Stomach (tissue), 9 donors: ENCODE data around the gene RASSF1. TPM values are rescaled to one million over a fixed set of nuclear protein-coding genes. Genes with fewer than 3 reads are reported as not detected.

Source experiments
- DNase-seq, 2 donors: peaks; one replicate each; pipeline versions ENCODE4 v3.0.0 to v3.0.0-alpha.2; 2013 to 2019
- H3K27ac ChIP-seq, 5 donors: fragments of 200-600 bp in 4 of 5; sonication (generic) in 4 of 5; one replicate each; pipeline ENCODE4 v1.5.1; 2013 to 2019; ENCODE audit warnings: mild to moderate bottlenecking in 1 of 5, moderate library complexity in 1 of 5
- H3K27me3 ChIP-seq, 3 donors: fragments of 200-600 bp; sonication (generic); one replicate each; pipeline ENCODE4 v1.5.1; 2017 to 2019; ENCODE audit warnings: mixed run types in 1 of 3
- H3K36me3 ChIP-seq, 4 donors: fragments of 200-600 bp; sonication (generic); 1 replicate in 3 of 4; 2 replicates in 1 of 4; pipeline ENCODE4 v1.5.1; 2016 to 2019
- H3K4me1 ChIP-seq, 4 donors: fragments of 200-600 bp; sonication (generic); one replicate each; pipeline ENCODE4 v1.5.1; 2016 to 2019
- H3K4me3 ChIP-seq, 4 donors: fragments of 200-600 bp; sonication (generic) in 3 of 4; one replicate each; pipeline ENCODE4 v1.5.1; 2016 to 2019; ENCODE audit warnings: mild to moderate bottlenecking in 1 of 4
- H3K9me3 ChIP-seq, 4 donors: fragments of 200-600 bp; sonication (generic); one replicate each; pipeline ENCODE4 v1.5.1; 2016 to 2019
- CTCF ChIP-seq, 7 experiments: fragments of 450-650 bp in 4 of 7; fragments of 200-600 bp in 3 of 7; sonication (generic) in 3 of 7; IDR thresholded peaks; one replicate each; pipeline ENCODE4 v1.5.1; 2016 to 2019; ENCODE audit warnings: antibody characterized with exemption in 7 of 7, control low read depth in 2 of 7, mild to moderate bottlenecking in 1 of 7
- EP300 ChIP-seq: sonication (generic); formaldehyde crosslinking; IDR thresholded peaks from one replicate; pipeline ENCODE4 v1.6.1; 2017; ENCODE audit warnings: antibody characterized with exemption
- POLR2A ChIP-seq, 4 donors: fragments of 450-650 bp; IDR thresholded peaks; one replicate each; pipeline ENCODE4 v1.6.1; 2016; ENCODE audit warnings: antibody characterized with exemption in 4 of 4, control low read depth in 2 of 4, mild to moderate bottlenecking in 1 of 4, moderate library complexity in 1 of 4
- POLR2AphosphoS5 ChIP-seq, 3 donors: sonication (generic); formaldehyde crosslinking; IDR thresholded peaks; one replicate each; pipeline ENCODE4 v1.6.1; 2016; ENCODE audit warnings: antibody characterized with exemption in 3 of 3
- WGBS, 5 donors: extraction: QIAGEN DNeasy Blood & Tissue Kit in 3 of 5; methylation state at CpG; one replicate each; pipeline versions ENCODE4 v1.1.5 to v1.1.7; 2013 to 2018; 5-methylcytosine and 5-hydroxymethylcytosine counted together
- intact Hi-C: fragments of 100-400 bp; cut with DNase I; formaldehyde crosslinking; loops from one replicate; pipeline ENCODE4 v1.15.1; 2023; ENCODE audit warnings: low total_unique reads
- polyA plus RNA-seq, 3 donors: library from polyadenylated mRNA; stranded (reverse); fragments of 200-250 nt; gene quantifications; one replicate each; pipeline ENCODE4 v1.2.3, GENCODE V29; 2013
- total RNA-seq, 5 donors: library from RNA; depleted of rRNA; stranded (reverse); fragments of >200 nt; gene quantifications; one replicate each; pipeline versions ENCODE4 v1.1.0 to v1.2.3, GENCODE V29; 2014 to 2016
- donor health status: healthy with polysubstance abuse.
- donor health status: Bipolar disorder and iron deficiency.
- donor health status: healthy.

Gene RASSF1
- total and polyA plus RNA-seq, 8 donors, result 16.5 to 37.3 (median 27.4) TPM

GRCh38 chr3:50381383-50381782, 40.7 kb upstream of the RASSF1 start:
- intact Hi-C loops, result no loop called here
- Histone ChIP-seq H3K4me1 (no peaks in the 10 kb centered on the region), H3K27ac (no peak overlapping the region), H3K4me3 (no peak overlapping the region), H3K27me3 (no peaks in the 10 kb centered on the region), H3K9me3 (no peaks in the 10 kb centered on the region), H3K36me3 (peaks cover 0 to 6% (median 0%) of the 10 kb centered on the region in 4 donors)
- no peak for DNase-seq
- TF ChIP-seq EP300, result no peak
- TF ChIP-seq POLR2A (IDR thresholded peaks at IDR 0.05), result no peak
- TF ChIP-seq POLR2AphosphoS5 (IDR thresholded peaks at IDR 0.05), result no peak
- TF ChIP-seq CTCF (IDR thresholded peaks at IDR 0.05), result no peak
- WGBS, 5 donors, result 70 to 83% (median 74%) methylated on average over 1 to 4 of the region's 4 CpGs

- H3K27me3 ChIP-seq, result no peaks in the 10 kb centered on the region
- H3K4me1 ChIP-seq, result no peaks in the 10 kb centered on the region
- intact Hi-C loops, result no loop called here
- 85 to 92% (median 88%) methylated on average over 12 to 17 of the region's 17 CpGs for WGBS, 5 donors
- TF ChIP-seq CTCF (IDR thresholded peaks at IDR 0.05) (no peak), POLR2AphosphoS5 (IDR thresholded peaks at IDR 0.05) (no peak), EP300 (no peak), POLR2A (IDR thresholded peaks at IDR 0.05) (no peak)
- DNase-seq, result no peak
- H3K27ac ChIP-seq, result no peak overlapping the region
- H3K9me3 ChIP-seq, result no peaks in the 10 kb centered on the region
- H3K36me3 ChIP-seq, result peaks cover 0 to 6% (median 0%) of the 10 kb centered on the region in 4 donors
- H3K4me3 ChIP-seq, result no peak overlapping the region
Measured at GRCh38 chr3:50380405-50381085, 39.9 kb upstream of the RASSF1 start.

GRCh38 chr3:50378757-50379156, 38.1 kb upstream of the RASSF1 start:
- no peak overlapping the region for H3K4me3 ChIP-seq
- no peaks in the 10 kb centered on the region for H3K9me3 ChIP-seq
- 87 to 92% (median 90%) methylated on average over 17 of the region's 17 CpGs for WGBS, 5 donors
- H3K36me3 ChIP-seq, result peaks cover 0 to 6% (median 0%) of the 10 kb centered on the region in 4 donors
- no peaks in the 10 kb centered on the region for H3K4me1 ChIP-seq
- TF ChIP-seq EP300 (no peak), CTCF (IDR thresholded peaks at IDR 0.05) (no peak), POLR2A (IDR thresholded peaks at IDR 0.05) (no peak), POLR2AphosphoS5 (IDR thresholded peaks at IDR 0.05) (no peak)
- no peak for DNase-seq
- H3K27ac ChIP-seq, result no peak overlapping the region
- intact Hi-C loops, result loop anchor here (10.0 kb wide), 1 partner anchor 156 kb away; no protein-coding TSS in a partner anchor
- no peaks in the 10 kb centered on the region for H3K27me3 ChIP-seq

GRCh38 chr3:50378024-50378423, 37.4 kb upstream of the RASSF1 start:
- Histone ChIP-seq H3K27ac (no peak overlapping the region), H3K36me3 (peaks cover 0 to 6% (median 0%) of the 10 kb centered on the region in 4 donors), H3K27me3 (no peaks in the 10 kb centered on the region), H3K9me3 (no peaks in the 10 kb centered on the region), H3K4me3 (no peak overlapping the region), H3K4me1 (no peaks in the 10 kb centered on the region)
- intact Hi-C loops, result loop anchor here (10.0 kb wide), 1 partner anchor 157 kb away; no protein-coding TSS in a partner anchor
- DNase-seq, result no peak
- 79 to 89% (median 85%) methylated on average over 2 to 6 of the region's 6 CpGs for WGBS, 5 donors
- TF ChIP-seq EP300 (no peak), POLR2A (IDR thresholded peaks at IDR 0.05) (no peak), POLR2AphosphoS5 (IDR thresholded peaks at IDR 0.05) (no peak), CTCF (IDR thresholded peaks at IDR 0.05) (no peak)
